Neural cell (in vitro differentiated cells): ENCODE measurements around the gene INS. TPM values are rescaled to one million over a fixed set of nuclear protein-coding genes. Genes with fewer than 3 reads are reported as not detected.

Experiments
- H2AFZ ChIP-seq: fragments of 200-600, 300-800 bp; sonication (generic), shearing (Covaris generic); 2 replicates; pipeline ENCODE4 v1.6.0; 2014; ENCODE audit warnings: low read depth, mild to moderate bottlenecking, antibody characterized with exemption, low read length, moderate library complexity
- H3F3A ChIP-seq: fragments of 200-600 bp; shearing (Covaris generic); 2 replicates; pipeline ENCODE4 v1.6.1; 2016; ENCODE audit warnings: mild to moderate bottlenecking, moderate library complexity, mixed read lengths, antibody characterized with exemption, low read length; ENCODE audit not compliant: insufficient read depth, poor library complexity, severe bottlenecking
- H3K27ac ChIP-seq: fragments of 200-600, 300-800 bp; sonication (generic), shearing (Covaris generic); 2 replicates; pipeline ENCODE4 v1.5.1; 2014; ENCODE audit warnings: mild to moderate bottlenecking, low read length, moderate library complexity
- H3K27me3 ChIP-seq: fragments of 300-800, 200-600 bp; sonication (generic), shearing (Covaris generic); 2 replicates; pipeline ENCODE4 v1.6.0; 2014; ENCODE audit warnings: mild to moderate bottlenecking, low read depth, low read length, moderate library complexity; ENCODE audit not compliant: insufficient read depth
- H3K36me3 ChIP-seq: fragments of 300-800, 200-600 bp; sonication (generic), shearing (Covaris generic); 2 replicates; pipeline ENCODE4 v1.5.1; 2014; ENCODE audit warnings: mild to moderate bottlenecking, antibody characterized with exemption, low read length, moderate library complexity; ENCODE audit not compliant: insufficient read depth
- H3K4me2 ChIP-seq: fragments of 300-800, 200-600 bp; sonication (generic), shearing (Covaris generic); 2 replicates; pipeline ENCODE4 v1.6.0; 2014; ENCODE audit warnings: mild to moderate bottlenecking, low read length
- H3K4me3 ChIP-seq: fragments of 300-800, 200-600 bp; sonication (generic), shearing (Covaris generic); 2 replicates; pipeline ENCODE4 v1.5.1; 2014; ENCODE audit warnings: mild to moderate bottlenecking, low read length, moderate library complexity
- H3K79me2 ChIP-seq: fragments of 200-600 bp; shearing (Covaris generic); replicated peaks from 2 replicates; pipeline ENCODE4 v1.6.0; 2014; ENCODE audit warnings: mild to moderate bottlenecking, low read length, moderate library complexity; ENCODE audit not compliant: insufficient read depth
- H3K9ac ChIP-seq: fragments of 300-800, 200-600 bp; sonication (generic), shearing (Covaris generic); 2 replicates; pipeline ENCODE4 v1.6.1; 2016; ENCODE audit warnings: mild to moderate bottlenecking, low read length, mixed read lengths
- H3K9me2 ChIP-seq: fragments of 200-600 bp; shearing (Covaris generic); 2 replicates; pipeline ENCODE4 v1.6.1; 2016; ENCODE audit warnings: mild to moderate bottlenecking, low read length, mixed read lengths; ENCODE audit not compliant: insufficient read depth
- H3K9me3 ChIP-seq: fragments of 200-600, 300-800 bp; sonication (generic), shearing (Covaris generic); 2 replicates; pipeline ENCODE4 v1.6.1; 2016; ENCODE audit warnings: mild to moderate bottlenecking, mixed run types, low read length, moderate library complexity, mixed read lengths
- H4K20me1 ChIP-seq: fragments of 200-600 bp; shearing (Covaris generic); 2 replicates; pipeline ENCODE4 v1.6.1; 2016; ENCODE audit warnings: mild to moderate bottlenecking, mixed run types; ENCODE audit not compliant: insufficient read depth
- CTCF ChIP-seq: fragments of 450-650 bp; IDR thresholded peaks from 2 replicates; pipeline ENCODE4 v1.5.1; 2014; ENCODE audit warnings: antibody characterized with exemption, mild to moderate bottlenecking, moderate library complexity; ENCODE audit not compliant: poor library complexity, severe bottlenecking
- EP300 ChIP-seq: fragments of 450-650 bp; conservative IDR thresholded peaks from 2 replicates; pipeline ENCODE4 v1.6.1; 2014; ENCODE audit warnings: antibody characterized with exemption, mild to moderate bottlenecking, moderate library complexity; ENCODE audit not compliant: poor library complexity, severe bottlenecking
- EZH2 ChIP-seq: fragments of 200-600, 300-800 bp; shearing (Covaris generic), sonication (generic); IDR thresholded peaks from 2 replicates; pipeline ENCODE4 v1.6.1; 2014; ENCODE audit warnings: antibody characterized with exemption, low read length, borderline replicate concordance, mild to moderate bottlenecking; ENCODE audit not compliant: insufficient read depth, poor library complexity, severe bottlenecking
- MXI1 ChIP-seq: fragments of 450-650 bp; conservative IDR thresholded peaks from 2 replicates; pipeline ENCODE4 v1.6.1; 2014; ENCODE audit warnings: antibody characterized with exemption, mild to moderate bottlenecking; ENCODE audit not compliant: poor library complexity, severe bottlenecking
- POLR2AphosphoS5 ChIP-seq: IDR thresholded peaks from 2 replicates; pipeline ENCODE4 v1.6.1; 2012
- RAD21 ChIP-seq: fragments of 450-650 bp; conservative IDR thresholded peaks from 2 replicates; pipeline ENCODE4 v1.6.1; 2014; ENCODE audit warnings: antibody characterized with exemption, mild to moderate bottlenecking, moderate library complexity
- REST ChIP-seq: IDR thresholded peaks from 2 replicates; pipeline ENCODE4 v1.6.1; 2012; ENCODE audit warnings: borderline replicate concordance
- SMC3 ChIP-seq: fragments of 450-650 bp; conservative IDR thresholded peaks from 2 replicates; pipeline ENCODE4 v1.6.1; 2014; ENCODE audit warnings: antibody characterized with exemption, mild to moderate bottlenecking, moderate library complexity; ENCODE audit not compliant: poor library complexity
- TAF1 ChIP-seq: IDR thresholded peaks from 2 replicates; pipeline ENCODE4 v1.6.1; 2012; ENCODE audit warnings: low read depth
- polyA plus RNA-seq: library from polyadenylated mRNA; depleted of rRNA; stranded (reverse); fragments of >200 nt; gene quantifications from 2 replicates; pipeline ENCODE4 v1.2.3, GENCODE V29; 2014

Gene INS
- polyA plus RNA-seq, 1 donor from 2014 or later = not detected

GRCh38 chr11:2130881-2131352, 30.1 kb downstream of the INS start:
- Histone ChIP-seq H3K9ac (no peak overlapping the region), H2AFZ (no peak overlapping the region), H4K20me1 (no peaks in the 10 kb centered on the region), H3K9me2 (no peaks in the 10 kb centered on the region), H3K4me3 (no peak overlapping the region), H3K36me3 (no peaks in the 10 kb centered on the region), H3K27me3 (no peaks in the 10 kb centered on the region), H3K9me3 (no peaks in the 10 kb centered on the region), H3K27ac (no peak overlapping the region), H3K79me2 (no peaks in the 10 kb centered on the region), H3F3A (no peaks in the 10 kb centered on the region), H3K4me2 (no peak overlapping the region)
- TF ChIP-seq EP300 = no peak
- no peak for TF ChIP-seq EZH2
- no peak for TF ChIP-seq CTCF
- TF ChIP-seq MXI1 = no peak
- no peak for TF ChIP-seq TAF1
- no peak for TF ChIP-seq RAD21
- no peak for TF ChIP-seq POLR2AphosphoS5
- TF ChIP-seq REST = no peak
- TF ChIP-seq SMC3 = no peak

- Histone ChIP-seq H3K4me3 (no peak overlapping the region), H4K20me1 (no peaks in the 10 kb centered on the region), H3K4me2 (no peak overlapping the region), H3F3A (no peaks in the 10 kb centered on the region), H3K9me3 (no peaks in the 10 kb centered on the region), H2AFZ (no peak overlapping the region), H3K27me3 (no peaks in the 10 kb centered on the region), H3K9me2 (no peaks in the 10 kb centered on the region), H3K36me3 (no peaks in the 10 kb centered on the region), H3K27ac (no peak overlapping the region), H3K9ac (no peak overlapping the region), H3K79me2 (no peaks in the 10 kb centered on the region)
- TF ChIP-seq MXI1 = no peak
- TF ChIP-seq EP300 = no peak
- no peak for TF ChIP-seq SMC3
- no peak for TF ChIP-seq CTCF
- TF ChIP-seq TAF1 = no peak
- TF ChIP-seq REST = no peak
- no peak for TF ChIP-seq RAD21
- TF ChIP-seq EZH2 = no peak
- TF ChIP-seq POLR2AphosphoS5 = no peak
These were observed 31.2 kb downstream of the INS start for GRCh38 chr11:2129699-2130366.
